ENCODE measurements around the gene AP1G2.
"Not testable (repeated sequence)": the region's sequence is repeated elsewhere in the genome, so short reads cannot be mapped to it uniquely, and the experiment has no call there.

AP1G2 gene

GRCh38 chr14:23567186-23568020 lies at the start of gene AP1G2:
TSS of gene AP1G2 (minus strand) at chr14:23567791. CDS start at chr14:23567314, 477 bp downstream.
- no peak for DNase-seq

GRCh38 chr14:23615856-23616255 lies 48.3 kb upstream of the AP1G2 start:
- no peak for DNase-seq

- DNase-seq: no peak
These were observed 46.8 kb upstream of the AP1G2 start for GRCh38 chr14:23614395-23614828.

GRCh38 chr14:23613242-23614070 lies 45.9 kb upstream of the AP1G2 start:
- no peak for DNase-seq

GRCh38 chr14:23612802-23613201 lies 45.2 kb upstream of the AP1G2 start:
- DNase-seq: no peak

- no peak for DNase-seq
These were observed 44.8 kb upstream of the AP1G2 start for GRCh38 chr14:23612354-23612732.

GRCh38 chr14:23610815-23611289 lies 43.3 kb upstream of the AP1G2 start:
- no peak for DNase-seq

GRCh38 chr14:23610090-23610814 lies 42.7 kb upstream of the AP1G2 start:
- DNase-seq: no peak

GRCh38 chr14:23609411-23610089 lies 42.0 kb upstream of the AP1G2 start:
- DNase-seq: not testable (repeated sequence)

GRCh38 chr14:23609001-23609400 lies 41.4 kb upstream of the AP1G2 start:
- DNase-seq: no peak

GRCh38 chr14:23608454-23608853 lies 40.9 kb upstream of the AP1G2 start:
- DNase-seq: no peak

- DNase-seq: no peak
These were observed 38.5 kb upstream of the AP1G2 start for GRCh38 chr14:23605931-23606585.

- DNase-seq: no peak
These were observed 37.1 kb upstream of the AP1G2 start for GRCh38 chr14:23604675-23605170.

GRCh38 chr14:23604148-23604547 lies 36.6 kb upstream of the AP1G2 start:
- DNase-seq: no peak

- no peak for DNase-seq
These were observed 35.5 kb upstream of the AP1G2 start for GRCh38 chr14:23603103-23603502.

- no peak for DNase-seq
These were observed 34.8 kb upstream of the AP1G2 start for GRCh38 chr14:23602181-23603095.

- no peak for DNase-seq
These were observed 34.2 kb upstream of the AP1G2 start for GRCh38 chr14:23601845-23602180.

GRCh38 chr14:23601424-23601823 lies 33.8 kb upstream of the AP1G2 start:
- no peak for DNase-seq

- DNase-seq: no peak
These were observed 33.2 kb upstream of the AP1G2 start for GRCh38 chr14:23600806-23601205.

GRCh38 chr14:23600322-23600707 lies 32.7 kb upstream of the AP1G2 start:
- DNase-seq: no peak

GRCh38 chr14:23594191-23594590 lies 26.6 kb upstream of the AP1G2 start:
- DNase-seq: not testable (repeated sequence)
